ENCODE data around the gene BCL11A.

BCL11A gene

GRCh38 chr2:60499651-60500265 lies 53.7 kb downstream of the BCL11A start:
- Histone ChIP-seq H3K27me3 (ENCODE audit: insufficient read depth, poor library complexity, severe bottlenecking) (no peaks in the 10 kb centered on the region), H3K36me3 (ENCODE audit: low read depth) (no peaks in the 10 kb centered on the region), H3K4me3 (ENCODE audit: severe bottlenecking) (no peak overlapping the region), H3K27ac (ENCODE audit: poor library complexity, severe bottlenecking) (no peak overlapping the region), H3K4me1 (ENCODE audit: insufficient read depth, poor library complexity, severe bottlenecking) (no peaks in the 10 kb centered on the region), H3K9me3 (ENCODE audit: severe bottlenecking) (no peaks in the 10 kb centered on the region)
- DNase-seq (ENCODE audit: low spot score), result no peak
- peak; percentile 77 for ATAC-seq (ENCODE audit: low read depth)
- no peak for TF ChIP-seq CTCF (IDR thresholded peaks at IDR 0.05; ENCODE audit: poor library complexity, severe bottlenecking)

GRCh38 chr2:60498816-60499429 lies 54.5 kb downstream of the BCL11A start:
- Histone ChIP-seq H3K36me3 (ENCODE audit: low read depth) (no peaks in the 10 kb centered on the region), H3K27ac (ENCODE audit: poor library complexity, severe bottlenecking) (no peak overlapping the region), H3K4me3 (ENCODE audit: severe bottlenecking) (no peak overlapping the region), H3K27me3 (ENCODE audit: insufficient read depth, poor library complexity, severe bottlenecking) (no peaks in the 10 kb centered on the region), H3K9me3 (ENCODE audit: severe bottlenecking) (no peaks in the 10 kb centered on the region), H3K4me1 (ENCODE audit: insufficient read depth, poor library complexity, severe bottlenecking) (no peaks in the 10 kb centered on the region)
- no peak for DNase-seq (ENCODE audit: low spot score)
- ATAC-seq (ENCODE audit: low read depth), result no peak
- no peak for TF ChIP-seq CTCF (IDR thresholded peaks at IDR 0.05; ENCODE audit: poor library complexity, severe bottlenecking)

- DNase-seq (ENCODE audit: low spot score) (no peak), ATAC-seq (ENCODE audit: low read depth) (no peak)
- no peaks in the 10 kb centered on the region for H3K36me3 ChIP-seq (ENCODE audit: low read depth)
- no peak for TF ChIP-seq CTCF (IDR thresholded peaks at IDR 0.05; ENCODE audit: poor library complexity, severe bottlenecking)
- H3K27me3 ChIP-seq (ENCODE audit: insufficient read depth, poor library complexity, severe bottlenecking), result no peaks in the 10 kb centered on the region
- no peak overlapping the region for H3K27ac ChIP-seq (ENCODE audit: poor library complexity, severe bottlenecking)
- H3K9me3 ChIP-seq (ENCODE audit: severe bottlenecking), result no peaks in the 10 kb centered on the region
- no peak overlapping the region for H3K4me3 ChIP-seq (ENCODE audit: severe bottlenecking)
- H3K4me1 ChIP-seq (ENCODE audit: insufficient read depth, poor library complexity, severe bottlenecking), result no peaks in the 10 kb centered on the region
Observed at GRCh38 chr2:60498127-60498815, 55.2 kb downstream of the BCL11A start.

- no peaks in the 10 kb centered on the region for H3K4me1 ChIP-seq (ENCODE audit: insufficient read depth, poor library complexity, severe bottlenecking)
- no peaks in the 10 kb centered on the region for H3K9me3 ChIP-seq (ENCODE audit: severe bottlenecking)
- H3K4me3 ChIP-seq (ENCODE audit: severe bottlenecking), result no peak overlapping the region
- H3K27me3 ChIP-seq (ENCODE audit: insufficient read depth, poor library complexity, severe bottlenecking), result no peaks in the 10 kb centered on the region
- DNase-seq (ENCODE audit: low spot score) (no peak), ATAC-seq (ENCODE audit: low read depth) (no peak)
- TF ChIP-seq CTCF (IDR thresholded peaks at IDR 0.05; ENCODE audit: poor library complexity, severe bottlenecking), result no peak
- H3K36me3 ChIP-seq (ENCODE audit: low read depth), result no peaks in the 10 kb centered on the region
- H3K27ac ChIP-seq (ENCODE audit: poor library complexity, severe bottlenecking), result no peak overlapping the region
Observed at GRCh38 chr2:60497500-60497899, 56.0 kb downstream of the BCL11A start.

- no peaks in the 10 kb centered on the region for H3K27me3 ChIP-seq (ENCODE audit: insufficient read depth, poor library complexity, severe bottlenecking)
- no peak overlapping the region for H3K4me3 ChIP-seq (ENCODE audit: severe bottlenecking)
- no peaks in the 10 kb centered on the region for H3K36me3 ChIP-seq (ENCODE audit: low read depth)
- no peak overlapping the region for H3K27ac ChIP-seq (ENCODE audit: poor library complexity, severe bottlenecking)
- DNase-seq (ENCODE audit: low spot score), result no peak
- TF ChIP-seq CTCF (IDR thresholded peaks at IDR 0.05; ENCODE audit: poor library complexity, severe bottlenecking), result no peak
- H3K4me1 ChIP-seq (ENCODE audit: insufficient read depth, poor library complexity, severe bottlenecking), result no peaks in the 10 kb centered on the region
- H3K9me3 ChIP-seq (ENCODE audit: severe bottlenecking), result no peaks in the 10 kb centered on the region
- no peak for ATAC-seq (ENCODE audit: low read depth)
Observed at GRCh38 chr2:60496956-60497355, 56.5 kb downstream of the BCL11A start.

Data from RWPE2 (cell line).